Measurements from ENCODE around the gene SYT13. TPM values are rescaled to one million over a fixed set of nuclear protein-coding genes. Genes with fewer than 3 reads are reported as not detected.

SYT13 gene
- total and polyA plus RNA-seq, 2 of the 4 experiments (the other 2 are of a cell fraction) = not detected

DNA sequence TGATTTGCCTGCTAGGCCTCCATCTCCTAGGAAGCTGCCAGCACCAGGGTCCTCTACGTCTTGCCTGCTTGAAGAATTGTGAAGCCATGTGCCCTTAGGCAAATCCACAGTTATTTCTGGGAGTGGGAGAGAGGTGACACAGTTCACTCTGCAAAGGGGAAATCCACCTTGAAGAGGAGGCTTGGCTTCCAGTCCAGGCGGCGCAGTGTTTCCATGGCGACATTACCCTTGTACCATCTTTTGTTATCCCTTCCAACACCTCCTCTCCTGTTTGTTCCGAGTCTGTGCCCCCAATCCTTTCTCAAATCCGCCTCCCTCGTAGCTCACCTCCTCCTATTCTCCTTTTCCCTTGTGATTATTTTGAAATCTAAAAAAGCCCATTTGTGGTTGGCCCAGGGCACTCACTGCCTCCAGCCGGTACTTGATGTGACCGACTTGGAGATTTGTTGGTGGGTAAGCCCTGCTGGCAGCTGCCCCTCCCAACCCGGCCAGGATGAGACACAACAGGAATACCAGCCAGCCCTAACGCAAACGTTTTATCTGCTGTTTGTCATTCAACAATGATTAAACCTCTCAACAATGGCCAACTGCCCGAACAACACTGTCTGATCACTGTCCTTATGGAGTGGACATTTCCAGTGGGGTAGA, 18.4 kb downstream of the SYT13 start:
- no peak overlapping the region for H2BK120ac ChIP-seq (ENCODE audit: low read depth, low read length)
- no peak overlapping the region for H3K18ac ChIP-seq (ENCODE audit: low read depth, low read length)
- H3K23ac ChIP-seq (ENCODE audit: low read depth, low read length) = no peak overlapping the region
- H3K27me3 ChIP-seq (ENCODE audit: control insufficient read depth, insufficient read depth, low read length) = peaks cover 14% of the 10 kb centered on the region
- H2AK5ac ChIP-seq (ENCODE audit: low read depth, low read length) = no peak overlapping the region
- BruUV-seq (replicated peaks) = no TSS peak
- WGBS, 2 experiments (ENCODE audit: extremely low coverage in 2 of 2, insufficient read length in 1 of 2) = no CpG with 5 or more reads among the region's 13 CpGs
- TF ChIP-seq, protein P1, sequence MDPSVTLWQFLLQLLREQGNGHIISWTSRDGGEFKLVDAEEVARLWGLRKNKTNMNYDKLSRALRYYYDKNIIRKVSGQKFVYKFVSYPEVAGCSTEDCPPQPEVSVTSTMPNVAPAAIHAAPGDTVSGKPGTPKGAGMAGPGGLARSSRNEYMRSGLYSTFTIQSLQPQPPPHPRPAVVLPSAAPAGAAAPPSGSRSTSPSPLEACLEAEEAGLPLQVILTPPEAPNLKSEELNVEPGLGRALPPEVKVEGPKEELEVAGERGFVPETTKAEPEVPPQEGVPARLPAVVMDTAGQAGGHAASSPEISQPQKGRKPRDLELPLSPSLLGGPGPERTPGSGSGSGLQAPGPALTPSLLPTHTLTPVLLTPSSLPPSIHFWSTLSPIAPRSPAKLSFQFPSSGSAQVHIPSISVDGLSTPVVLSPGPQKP (IDR thresholded peaks at IDR 0.05; ENCODE audit: borderline replicate concordance, low read depth, low read length) = no peak
- TF ChIP-seq MAFK (IDR thresholded peaks at IDR 0.05; ENCODE audit: low read depth, low read length) = no peak
- no peak for TF ChIP-seq SMC3 (IDR thresholded peaks at IDR 0.05; ENCODE audit: low read depth, low read length)
- no peak for TF ChIP-seq CEBPB (IDR thresholded peaks at IDR 0.05; ENCODE audit: low read depth, low read length)
- no peak for TF ChIP-seq NFE2L2 (IDR thresholded peaks at IDR 0.05; ENCODE audit: low read depth, low read length)
- H3K4me1 ChIP-seq (ENCODE audit: control insufficient read depth, insufficient read depth, low read length) = no peaks in the 10 kb centered on the region
- no peak for ATAC-seq (ENCODE audit: low read depth)
- no peak for DNase-seq
- H2BK15ac ChIP-seq (ENCODE audit: low read depth, low read length) = no peak overlapping the region
- ChIA-PET POLR2A (ENCODE audit: unreplicated experiment) (no interaction called here), CTCF (no interaction called here)
- no peak overlapping the region for H2BK20ac ChIP-seq (ENCODE audit: low read depth, low read length)
- H3K4me3 ChIP-seq (ENCODE audit: insufficient read depth, low read depth, low read length) = no peak overlapping the region
- H3K4ac ChIP-seq (ENCODE audit: low read depth, low read length) = no peak overlapping the region
- no peak overlapping the region for H3K9ac ChIP-seq (ENCODE audit: low read depth, low read length)
- no peak overlapping the region for H3K4me2 ChIP-seq (ENCODE audit: low read depth, low read length)
- H3K56ac ChIP-seq (ENCODE audit: extremely low read depth, insufficient read depth, low read length) = no peak overlapping the region
- dilution Hi-C loops (cut with HindIII; ENCODE audit: low sequenced_read_pairs, unreplicated experiment) = no loop called here
- H3K36me3 ChIP-seq (ENCODE audit: control insufficient read depth, insufficient read depth, low read length) = no peaks in the 10 kb centered on the region
- in situ Hi-C loops (cut with MboI; ENCODE audit: low sequenced_read_pairs) = no loop called here
- H3K79me1 ChIP-seq (ENCODE audit: low read depth in 1 of 2, low read length in 2 of 2) = no peaks in the 10 kb centered on the region
- H3K9me1 ChIP-seq (ENCODE audit: insufficient read depth, low read length) = no peaks in the 10 kb centered on the region
- no peak overlapping the region for H2AK9ac ChIP-seq (replicated peaks; ENCODE audit: low read depth, low read length, poor library complexity)
- no peak overlapping the region for H4K91ac ChIP-seq (ENCODE audit: insufficient read depth, low read depth, low read length)
- intact Hi-C loops (cut with micrococcal nuclease) = no loop called here
- H3K14ac ChIP-seq (replicated peaks; ENCODE audit: low read depth, low read length) = no peak overlapping the region
- H4K8ac ChIP-seq (ENCODE audit: low read depth in 2 of 2, low read length in 2 of 2) = no peak overlapping the region
- H2BK5ac ChIP-seq (ENCODE audit: low read depth, low read length, poor library complexity, severe bottlenecking) = no peak overlapping the region
- no peak overlapping the region for H3K27ac ChIP-seq (ENCODE audit: insufficient read depth, low read length)
- H4K5ac ChIP-seq (ENCODE audit: low read depth, low read length) = no peak overlapping the region
- H2AFZ ChIP-seq (replicated peaks; ENCODE audit: low read length, poor library complexity) = no peak overlapping the region
- H4K20me1 ChIP-seq (ENCODE audit: insufficient read depth, low read length) = no peaks in the 10 kb centered on the region
- no peaks in the 10 kb centered on the region; the same call in 1 of the 2 replicates for H3K9me3 ChIP-seq (ENCODE audit: control insufficient read depth, insufficient read depth, low read length)
